Liver (tissue), 9 donors: ENCODE results near the gene ETV6. TPM values are rescaled to one million over a fixed set of nuclear protein-coding genes. Genes with fewer than 3 reads are reported as not detected.

ENCODE experiments used
- DNase-seq: peaks from one replicate; pipeline ENCODE4 v3.0.0-alpha.2; 2017; ENCODE audit warnings: low spot score
- H3K27ac ChIP-seq, 2 donors: one replicate each; pipeline ENCODE4 v1.7.0; 2013; ENCODE audit warnings: inconsistent platforms in 2 of 2, low read length in 2 of 2, control low read depth in 1 of 2, low read depth in 1 of 2, mild to moderate bottlenecking in 1 of 2
- H3K27me3 ChIP-seq, 4 donors: one replicate each; pipeline versions ENCODE4 v1.6.1 to v1.7.0; 2013; ENCODE audit warnings: low read length in 3 of 4, inconsistent platforms in 1 of 4, mild to moderate bottlenecking in 1 of 4, moderate library complexity in 1 of 4; ENCODE audit not compliant: control insufficient read depth in 4 of 4, insufficient read depth in 4 of 4
- H3K36me3 ChIP-seq, 4 donors: one replicate each; pipeline versions ENCODE4 v1.6.1 to v1.7.0; 2013; ENCODE audit warnings: low read length in 3 of 4, mild to moderate bottlenecking in 3 of 4, low read depth in 1 of 4, moderate library complexity in 1 of 4; ENCODE audit not compliant: control insufficient read depth in 4 of 4, insufficient read depth in 3 of 4
- H3K4me1 ChIP-seq, 4 donors: one replicate each; pipeline versions ENCODE4 v1.6.1 to v1.7.0; 2013; ENCODE audit warnings: low read length in 3 of 4, mild to moderate bottlenecking in 3 of 4, moderate library complexity in 1 of 4; ENCODE audit not compliant: control insufficient read depth in 4 of 4, insufficient read depth in 4 of 4
- H3K4me3 ChIP-seq, 3 donors: one replicate each; pipeline versions ENCODE4 v1.6.1 to v1.7.0; 2013; ENCODE audit warnings: low read length in 3 of 3, control low read depth in 1 of 3, low read depth in 1 of 3, mild to moderate bottlenecking in 1 of 3
- H3K9ac ChIP-seq, 2 donors: one replicate each; pipeline ENCODE4 v1.7.0; 2013; ENCODE audit warnings: low read length in 2 of 2, mild to moderate bottlenecking in 2 of 2, moderate library complexity in 2 of 2, control low read depth in 1 of 2, low read depth in 1 of 2
- H3K9me3 ChIP-seq, 4 donors: one replicate each; pipeline versions ENCODE4 v1.6.1 to v1.7.0; 2013; ENCODE audit warnings: low read length in 3 of 4; ENCODE audit not compliant: control insufficient read depth in 4 of 4
- ATF3 ChIP-seq: IDR thresholded peaks from 2 replicates; pipeline ENCODE4 v1.6.1; 2016; ENCODE audit warnings: antibody characterized with exemption
- CTCF ChIP-seq: fragments of 150-350 bp; IDR thresholded peaks from 2 replicates; pipeline ENCODE4 v1.5.1; 2017; ENCODE audit warnings: improper control_type of control experiment, low read depth, low read length; ENCODE audit not compliant: missing input control
- EGR1 ChIP-seq, 2 donors: IDR thresholded peaks; 2 replicates each; pipeline ENCODE4 v1.6.1; 2016 to 2018; ENCODE audit warnings: antibody characterized with exemption in 2 of 2, low read depth in 2 of 2
- FOXA1 ChIP-seq: IDR thresholded peaks from 2 replicates; pipeline ENCODE4 v1.6.1; 2016; ENCODE audit warnings: antibody characterized with exemption
- FOXA2 ChIP-seq: IDR thresholded peaks from 2 replicates; pipeline ENCODE4 v1.6.1; 2016; ENCODE audit warnings: antibody characterized with exemption
- GABPA ChIP-seq, 2 donors: IDR thresholded peaks in 1 of 2; conservative IDR thresholded peaks in 1 of 2; 2 replicates each; pipeline ENCODE4 v1.6.1; 2016; ENCODE audit warnings: antibody characterized with exemption in 2 of 2, mild to moderate bottlenecking in 1 of 2, moderate library complexity in 1 of 2
- HNF4A ChIP-seq, 2 donors: conservative IDR thresholded peaks; 2 replicates each; pipeline ENCODE4 v1.6.1; 2016; ENCODE audit warnings: antibody characterized with exemption in 2 of 2, mild to moderate bottlenecking in 2 of 2
- HNF4G ChIP-seq: IDR thresholded peaks from 2 replicates; pipeline ENCODE4 v1.6.1; 2016; ENCODE audit warnings: antibody characterized with exemption
- JUND ChIP-seq, 2 donors: IDR thresholded peaks; 2 replicates each; pipeline ENCODE4 v1.6.1; 2016; ENCODE audit warnings: antibody characterized with exemption in 2 of 2
- MAX ChIP-seq: IDR thresholded peaks from 2 replicates; pipeline ENCODE4 v1.6.1; 2016; ENCODE audit warnings: antibody characterized with exemption
- NR2F2 ChIP-seq: IDR thresholded peaks from 2 replicates; pipeline ENCODE4 v1.6.1; 2016; ENCODE audit warnings: antibody characterized with exemption
- RAD21 ChIP-seq, 2 donors: IDR thresholded peaks; 2 replicates each; pipeline ENCODE4 v1.6.1; 2016; ENCODE audit warnings: antibody characterized with exemption in 2 of 2, mild to moderate bottlenecking in 2 of 2
- REST ChIP-seq: IDR thresholded peaks from 2 replicates; pipeline ENCODE4 v1.6.1; 2016; ENCODE audit warnings: antibody characterized with exemption, mild to moderate bottlenecking
- RXRA ChIP-seq, 2 donors: IDR thresholded peaks; 2 replicates each; pipeline ENCODE4 v1.6.1; 2017 to 2018; ENCODE audit warnings: antibody characterized with exemption in 2 of 2, mild to moderate bottlenecking in 1 of 2
- SP1 ChIP-seq: IDR thresholded peaks from 2 replicates; pipeline ENCODE4 v1.6.1; 2018; ENCODE audit warnings: antibody characterized with exemption, mild to moderate bottlenecking
- TAF1 ChIP-seq: conservative IDR thresholded peaks from 2 replicates; pipeline ENCODE4 v1.6.1; 2016; ENCODE audit warnings: antibody characterized with exemption, mild to moderate bottlenecking
- YY1 ChIP-seq: IDR thresholded peaks from 2 replicates; pipeline ENCODE4 v1.6.1; 2016; ENCODE audit warnings: antibody characterized with exemption, mild to moderate bottlenecking
- ZBTB33 ChIP-seq: IDR thresholded peaks from 2 replicates; pipeline ENCODE4 v1.6.1; 2016; ENCODE audit warnings: antibody characterized with exemption
- WGBS: extraction: QIAGEN DNeasy Blood & Tissue Kit; methylation state at CpG from one replicate; pipeline ENCODE4 v1.1.7; 2013; 5-methylcytosine and 5-hydroxymethylcytosine counted together
- polyA plus RNA-seq, 2 donors: library from polyadenylated mRNA; stranded (reverse) in 1 of 2; unstranded in 1 of 2; fragments of 200-250 nt in 1 of 2; fragments of >200 nt in 1 of 2; fragmentation: Nextera tagmentation in 1 of 2; extraction: Ambion mirVana in 1 of 2; gene quantifications; one replicate each; pipeline versions ENCODE4 v1.2.1 to v1.2.3, GENCODE V29; 2013 to 2015
- total RNA-seq, 2 donors: library from RNA; depleted of rRNA; stranded (reverse); fragments of >200 nt; gene quantifications; one replicate each; pipeline ENCODE4 v1.2.3, GENCODE V29; 2014
- donor health status: healthy.
- donor health status: healthy.
- donor health status: healthy.
- donor health status: healthy.
- donor health status: healthy.

ETV6 gene
- total and polyA plus RNA-seq, 4 donors, result 2.0 to 6.2 (median 3.5) TPM

GRCh38 chr12:11652351-11653040 is 3.0 kb downstream of the ETV6 start:
- peak overlapping the region; percentile 58 to 80 for H3K27ac ChIP-seq
- H3K9me3 ChIP-seq, result no peaks in the 10 kb centered on the region
- no peaks in the 10 kb centered on the region for H3K27me3 ChIP-seq
- H3K36me3 ChIP-seq, result no peaks in the 10 kb centered on the region
- peak overlapping the region; percentile 9 to 98 (median 98) for H3K4me3 ChIP-seq
- TF ChIP-seq RAD21 (IDR thresholded peaks at IDR 0.05), result peak in 1 of 2 donors; percentile 36
- no peak for TF ChIP-seq TAF1
- no peak for TF ChIP-seq HNF4A (conservative IDR thresholded peaks at IDR 0.05)
- no peak for TF ChIP-seq FOXA2
- TF ChIP-seq MAX, result peak; percentile 37
- no peak for TF ChIP-seq YY1
- no peak for TF ChIP-seq SP1
- DNase-seq, result no peak
- WGBS, result 54% methylated on average over 16 of the region's 16 CpGs
- peaks cover 1 to 21% (median 7%) of the 10 kb centered on the region in 4 donors for H3K4me1 ChIP-seq
- peak overlapping the region; percentile 52 to 74 for H3K9ac ChIP-seq

- Histone ChIP-seq H3K4me3 (no peak overlapping the region), H3K27ac (peak overlapping the region; percentile 58 to 80), H3K36me3 (no peaks in the 10 kb centered on the region), H3K9ac (peak overlapping the region in 1 of 2 donors; percentile 74), H3K27me3 (no peaks in the 10 kb centered on the region), H3K9me3 (no peaks in the 10 kb centered on the region), H3K4me1 (peaks cover 2 to 21% (median 7%) of the 10 kb centered on the region in 4 donors)
- no peak for TF ChIP-seq YY1
- TF ChIP-seq NR2F2, result no peak
- no peak for TF ChIP-seq HNF4G
- no peak for TF ChIP-seq HNF4A (conservative IDR thresholded peaks at IDR 0.05)
- TF ChIP-seq ATF3, result no peak
- TF ChIP-seq FOXA2, result no peak
- TF ChIP-seq EGR1 (IDR thresholded peaks at IDR 0.05; ENCODE audit: low read depth in 2 of 2), result no peak
- no peak for TF ChIP-seq RXRA (IDR thresholded peaks at IDR 0.05)
- no peak for TF ChIP-seq ZBTB33
- TF ChIP-seq GABPA (IDR thresholded peaks at IDR 0.05 in 1 of 2, conservative IDR thresholded peaks at IDR 0.05 in 1 of 2), result no peak
- no peak for TF ChIP-seq TAF1
- TF ChIP-seq FOXA1, result no peak
- no peak for TF ChIP-seq SP1
- TF ChIP-seq REST, result no peak
- no peak for TF ChIP-seq RAD21 (IDR thresholded peaks at IDR 0.05)
- no peak for TF ChIP-seq JUND (IDR thresholded peaks at IDR 0.05)
- no peak for TF ChIP-seq CTCF
- TF ChIP-seq MAX, result no peak
- WGBS, result 63% methylated on average over 7 of the region's 7 CpGs
- no peak for DNase-seq
Observed at GRCh38 chr12:11653215-11653753, 3.8 kb downstream of the ETV6 start.
